ENCODE measurements around the gene MAST4.

DNA sequence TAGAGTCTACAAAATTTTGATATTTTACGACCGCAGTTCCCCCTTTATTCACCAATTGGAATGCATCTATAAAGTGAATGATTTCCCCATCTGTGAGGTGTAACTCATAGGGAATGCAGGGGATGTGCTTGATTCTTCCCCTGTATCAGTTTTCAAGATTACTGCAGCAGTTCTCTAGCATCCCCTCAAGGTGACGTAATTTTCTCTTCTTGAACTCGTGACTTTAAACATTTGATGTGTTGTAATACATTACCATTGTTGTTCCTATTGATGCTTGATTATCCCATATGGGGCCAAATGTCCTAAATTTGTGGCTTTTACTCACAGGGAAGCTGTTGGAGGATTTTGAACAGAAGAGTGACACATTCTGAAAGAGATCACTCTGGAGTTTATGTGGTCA is 360.2 kb downstream of the MAST4 start:
- TF ChIP-seq EZH2 (IDR thresholded peaks at IDR 0.05) = no peak
- no peak for TF ChIP-seq POLR2AphosphoS5 (IDR thresholded peaks at IDR 0.05; ENCODE audit: borderline replicate concordance, low read depth, low read length)

Measured in SK-N-MC (cell line).